Body of pancreas (tissue), 4 donors: ENCODE measurements around the gene TEX29.

Experiments
- CTCF ChIP-seq, 7 experiments: fragments of 450-650 bp in 4 of 7; fragments of 200-600 bp in 3 of 7; sonication (generic) in 3 of 7; IDR thresholded peaks; one replicate each; pipeline ENCODE4 v1.5.1; 2016 to 2019; ENCODE audit warnings: antibody characterized with exemption in 7 of 7
- POLR2A ChIP-seq, 3 donors: fragments of 450-650 bp; IDR thresholded peaks; one replicate each; pipeline ENCODE4 v1.6.1; 2016; ENCODE audit warnings: antibody characterized with exemption in 3 of 3, mild to moderate bottlenecking in 2 of 3

- TF ChIP-seq CTCF (IDR thresholded peaks at IDR 0.05) (no peak), POLR2A (IDR thresholded peaks at IDR 0.05) (no peak)
Observed at GRCh38 chr13:111371720-111372119, 51.3 kb downstream of the TEX29 start.
